DOHH2 (cell line): Measurements from ENCODE around the gene CRY1.

Experiments
- H3F3A ChIP-seq: fragments of 200-600 bp; sonication (generic), shearing (Covaris generic); 2 replicates; pipeline ENCODE4 v1.6.0; 2016; ENCODE audit warnings: antibody characterized with exemption, mild to moderate bottlenecking; ENCODE audit not compliant: control insufficient read depth, insufficient read depth
- H3K27ac ChIP-seq: fragments of 200-600 bp; sonication (generic); 2 replicates; pipeline ENCODE4 v1.5.1; 2014; ENCODE audit warnings: low read depth, mild to moderate bottlenecking, low read length, moderate library complexity
- H3K27me3 ChIP-seq: fragments of 200-600 bp; sonication (generic); 2 replicates; pipeline ENCODE4 v1.6.1; 2014; ENCODE audit warnings: mild to moderate bottlenecking, low read length, mixed read lengths; ENCODE audit not compliant: control insufficient read depth
- H3K36me3 ChIP-seq: fragments of 200-600 bp; sonication (generic); 2 replicates; pipeline ENCODE4 v1.6.1; 2014; ENCODE audit warnings: mild to moderate bottlenecking, low read length, moderate library complexity, mixed read lengths; ENCODE audit not compliant: control insufficient read depth
- H3K4me1 ChIP-seq: fragments of 200-600 bp; sonication (generic); 2 replicates; pipeline ENCODE4 v1.6.1; 2014; ENCODE audit warnings: mild to moderate bottlenecking, low read length, mixed read lengths; ENCODE audit not compliant: control insufficient read depth
- H3K4me2 ChIP-seq: fragments of 200-600 bp; sonication (generic); 2 replicates; pipeline ENCODE4 v1.6.0; 2014; ENCODE audit warnings: mild to moderate bottlenecking, low read length, moderate library complexity
- H3K4me3 ChIP-seq: fragments of 200-600 bp; sonication (generic); 2 replicates; pipeline ENCODE4 v1.5.1; 2014; ENCODE audit warnings: mild to moderate bottlenecking, low read length, mixed read lengths
- H3K79me2 ChIP-seq: fragments of 200-600 bp; sonication (generic); 2 replicates; pipeline ENCODE4 v1.6.1; 2014; ENCODE audit warnings: mild to moderate bottlenecking, low read length, mixed read lengths; ENCODE audit not compliant: control insufficient read depth
- H3K9me2 ChIP-seq: fragments of 200-600 bp; sonication (generic); replicated peaks from 2 replicates; pipeline ENCODE4 v1.6.1; 2014; ENCODE audit warnings: mild to moderate bottlenecking, low read length, mixed read lengths; ENCODE audit not compliant: control insufficient read depth
- H3K9me3 ChIP-seq: fragments of 200-600 bp; sonication (generic); 2 replicates; pipeline ENCODE4 v1.6.1; 2014; ENCODE audit warnings: antibody characterized with exemption, low read length, mixed read lengths; ENCODE audit not compliant: control insufficient read depth, insufficient read depth
- H4K20me1 ChIP-seq: fragments of 200-600 bp; sonication (generic); 2 replicates; pipeline ENCODE4 v1.6.0; 2014; ENCODE audit warnings: low read depth, mild to moderate bottlenecking, antibody characterized with exemption, low read length, moderate library complexity; ENCODE audit not compliant: control insufficient read depth, insufficient read depth
- EZH2phosphoT487 ChIP-seq: fragments of 200-600 bp; sonication (generic); IDR thresholded peaks from 2 replicates; pipeline ENCODE4 v1.6.1; 2017; ENCODE audit warnings: borderline replicate concordance, mild to moderate bottlenecking, antibody characterized with exemption, low read length, moderate library complexity, mixed read lengths
- TF ChIP-seq, protein P1 (sequence below): fragments of 200-600 bp; sonication (generic); IDR thresholded peaks from one replicate; pipeline ENCODE4 v1.5.1; 2014; ENCODE audit warnings: antibody characterized with exemption, mild to moderate bottlenecking, low read depth, low read length; ENCODE audit not compliant: poor library complexity, severe bottlenecking

The CRY1 gene

DNA sequence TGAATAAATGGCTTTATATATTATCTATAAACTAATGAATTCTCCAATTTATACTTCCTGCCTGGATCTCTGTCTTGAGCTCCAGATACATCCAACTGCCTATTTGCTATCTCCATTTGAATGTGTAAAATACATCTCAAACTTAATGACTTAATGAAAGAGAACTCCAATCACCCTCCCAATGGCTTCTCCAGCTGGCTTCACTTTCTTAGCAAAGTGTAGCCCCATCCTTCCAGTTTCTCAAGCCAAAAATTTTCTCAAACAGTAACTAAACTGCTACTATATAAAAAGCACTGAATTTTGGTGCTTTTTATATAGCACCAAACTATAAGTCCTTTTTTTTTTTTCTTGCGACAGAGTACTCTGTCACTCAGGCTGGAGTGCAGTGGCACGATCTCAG is 2.6 kb downstream of the CRY1 start:
- Histone ChIP-seq H4K20me1 (no peaks in the 10 kb centered on the region), H3K9me2 (no peaks in the 10 kb centered on the region), H3K4me1 (no peaks in the 10 kb centered on the region), H3K4me3 (no peak overlapping the region), H3F3A (no peaks in the 10 kb centered on the region), H3K9me3 (0 out of 2 replicates have a peak, but pooled peaks cover 3% of the 10 kb centered on the region), H3K27ac (no peak overlapping the region), H3K79me2 (no peaks in the 10 kb centered on the region), H3K4me2 (no peak overlapping the region), H3K36me3 (no peaks in the 10 kb centered on the region), H3K27me3 (no peaks in the 10 kb centered on the region)
- TF ChIP-seq EZH2phosphoT487: no peak
- TF ChIP-seq, protein P1, sequence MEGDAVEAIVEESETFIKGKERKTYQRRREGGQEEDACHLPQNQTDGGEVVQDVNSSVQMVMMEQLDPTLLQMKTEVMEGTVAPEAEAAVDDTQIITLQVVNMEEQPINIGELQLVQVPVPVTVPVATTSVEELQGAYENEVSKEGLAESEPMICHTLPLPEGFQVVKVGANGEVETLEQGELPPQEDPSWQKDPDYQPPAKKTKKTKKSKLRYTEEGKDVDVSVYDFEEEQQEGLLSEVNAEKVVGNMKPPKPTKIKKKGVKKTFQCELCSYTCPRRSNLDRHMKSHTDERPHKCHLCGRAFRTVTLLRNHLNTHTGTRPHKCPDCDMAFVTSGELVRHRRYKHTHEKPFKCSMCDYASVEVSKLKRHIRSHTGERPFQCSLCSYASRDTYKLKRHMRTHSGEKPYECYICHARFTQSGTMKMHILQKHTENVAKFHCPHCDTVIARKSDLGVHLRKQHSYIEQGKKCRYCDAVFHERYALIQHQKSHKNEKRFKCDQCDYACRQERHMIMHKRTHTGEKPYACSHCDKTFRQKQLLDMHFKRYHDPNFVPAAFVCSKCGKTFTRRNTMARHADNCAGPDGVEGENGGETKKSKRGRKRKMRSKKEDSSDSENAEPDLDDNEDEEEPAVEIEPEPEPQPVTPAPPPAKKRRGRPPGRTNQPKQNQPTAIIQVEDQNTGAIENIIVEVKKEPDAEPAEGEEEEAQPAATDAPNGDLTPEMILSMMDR: no peak

DNA sequence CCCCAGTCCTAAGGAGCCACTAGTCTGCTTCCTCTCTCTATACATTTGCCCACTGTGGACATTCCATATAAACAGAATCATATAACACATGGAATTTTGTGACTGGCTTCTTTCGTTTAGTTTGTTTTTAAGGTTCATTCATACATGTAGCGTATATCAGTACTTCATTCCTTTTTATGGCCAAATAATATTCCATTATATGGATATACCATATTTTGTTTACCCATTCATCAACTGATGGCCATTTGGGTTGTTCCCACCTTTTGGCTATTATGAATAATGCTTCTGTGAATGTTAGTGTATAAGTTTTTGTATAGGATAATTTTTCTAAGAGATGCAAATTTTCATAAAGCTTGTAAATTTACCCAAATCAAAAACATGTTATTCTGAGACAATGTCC is 4.4 kb downstream of the CRY1 start:
- H3K79me2 ChIP-seq: no peaks in the 10 kb centered on the region
- no peak overlapping the region for H3K4me3 ChIP-seq
- no peaks in the 10 kb centered on the region for H3K36me3 ChIP-seq
- H3F3A ChIP-seq: no peaks in the 10 kb centered on the region
- no peak for TF ChIP-seq EZH2phosphoT487
- TF ChIP-seq, protein P1: no peak
- H3K9me2 ChIP-seq: no peaks in the 10 kb centered on the region
- no peaks in the 10 kb centered on the region for H3K9me3 ChIP-seq
- no peaks in the 10 kb centered on the region for H4K20me1 ChIP-seq
- H3K4me1 ChIP-seq: no peaks in the 10 kb centered on the region
- H3K27me3 ChIP-seq: no peaks in the 10 kb centered on the region
- H3K27ac ChIP-seq: no peak overlapping the region
- H3K4me2 ChIP-seq: no peak overlapping the region

DNA sequence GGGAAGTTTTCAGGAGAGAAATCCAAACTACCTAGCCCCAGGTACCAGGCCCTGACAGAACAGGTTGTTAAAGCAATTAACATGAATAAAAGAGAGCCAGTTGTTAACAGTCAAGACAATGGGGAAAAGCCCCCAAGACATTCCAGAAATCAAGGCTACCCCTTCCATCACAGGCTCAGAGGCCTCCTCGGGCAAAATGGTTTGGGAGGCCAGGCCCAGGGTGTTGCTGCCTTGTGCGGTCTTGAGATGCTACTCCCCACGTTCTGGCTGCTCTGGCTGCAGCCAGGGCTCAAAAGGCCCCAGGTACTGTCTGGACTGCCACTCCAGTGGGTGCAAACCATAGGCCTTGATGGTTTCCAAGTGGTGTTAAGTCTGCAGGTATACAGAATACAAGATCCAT is 7.0 kb downstream of the CRY1 start:
- Histone ChIP-seq H3K4me1 (no peaks in the 10 kb centered on the region), H3K9me3 (no peaks in the 10 kb centered on the region), H3F3A (no peaks in the 10 kb centered on the region), H3K4me2 (no peak overlapping the region), H3K4me3 (no peak overlapping the region), H3K36me3 (no peaks in the 10 kb centered on the region), H3K27me3 (no peaks in the 10 kb centered on the region), H3K79me2 (no peaks in the 10 kb centered on the region), H3K27ac (no peak overlapping the region), H3K9me2 (no peaks in the 10 kb centered on the region), H4K20me1 (no peaks in the 10 kb centered on the region)
- TF ChIP-seq EZH2phosphoT487: no peak
- TF ChIP-seq, protein P1: no peak

DNA sequence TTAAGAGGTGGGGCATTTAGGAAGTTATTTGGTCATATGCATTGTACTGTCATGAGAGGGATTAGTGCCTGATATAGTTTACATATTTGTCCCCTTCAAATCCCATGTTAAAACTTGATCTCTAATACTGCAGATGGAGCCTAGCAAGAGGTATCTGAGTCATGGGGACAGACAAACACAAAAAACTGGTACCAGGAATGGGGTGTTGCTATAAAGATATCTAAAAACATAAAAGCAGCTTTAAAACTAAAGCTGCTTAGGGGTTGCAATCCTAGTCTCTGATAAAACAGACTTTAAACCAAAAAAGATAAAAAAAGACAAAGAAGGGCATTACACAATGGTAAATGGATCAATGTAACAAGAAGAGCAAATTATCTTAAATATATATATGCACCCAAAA is 11.6 kb downstream of the CRY1 start:
- Histone ChIP-seq H3K27ac (no peak overlapping the region), H3K27me3 (peaks cover 15% of the 10 kb centered on the region), H3K9me3 (no peaks in the 10 kb centered on the region), H3K4me3 (no peak overlapping the region), H3K4me2 (no peak overlapping the region), H3F3A (no peaks in the 10 kb centered on the region), H3K36me3 (no peaks in the 10 kb centered on the region), H4K20me1 (no peaks in the 10 kb centered on the region), H3K79me2 (no peaks in the 10 kb centered on the region), H3K9me2 (no peaks in the 10 kb centered on the region), H3K4me1 (no peaks in the 10 kb centered on the region)
- TF ChIP-seq EZH2phosphoT487: no peak
- TF ChIP-seq, protein P1: no peak
